Sigmoid colon (tissue), 4 donors: ENCODE measurements around the gene GYG2.
"Not testable (repeated sequence)": the region's sequence is repeated elsewhere in the genome, so short reads cannot be mapped to it uniquely, and the experiment has no call there.

Experiments used
- EP300 ChIP-seq, 4 donors: sonication (generic); formaldehyde crosslinking; IDR thresholded peaks; one replicate each; pipeline ENCODE4 v1.6.1; 2017; ENCODE audit warnings: antibody characterized with exemption in 4 of 4
- POLR2A ChIP-seq, 2 donors: fragments of 450-650 bp; IDR thresholded peaks; one replicate each; pipeline ENCODE4 v1.6.1; 2016; ENCODE audit warnings: antibody characterized with exemption in 2 of 2, mild to moderate bottlenecking in 2 of 2, moderate library complexity in 2 of 2
- POLR2AphosphoS5 ChIP-seq, 4 donors: sonication (generic); formaldehyde crosslinking; IDR thresholded peaks; one replicate each; pipeline ENCODE4 v1.6.1; 2017; ENCODE audit warnings: antibody characterized with exemption in 4 of 4
- TF ChIP-seq, protein P1 (sequence below), 4 experiments: fragments of 450-650 bp in 3 of 4; fragments of 200-600 bp in 1 of 4; IDR thresholded peaks; one replicate each; pipeline ENCODE4 v1.5.1; 2016 to 2019; ENCODE audit warnings: antibody characterized with exemption in 4 of 4, mild to moderate bottlenecking in 3 of 4, moderate library complexity in 2 of 4

DNA sequence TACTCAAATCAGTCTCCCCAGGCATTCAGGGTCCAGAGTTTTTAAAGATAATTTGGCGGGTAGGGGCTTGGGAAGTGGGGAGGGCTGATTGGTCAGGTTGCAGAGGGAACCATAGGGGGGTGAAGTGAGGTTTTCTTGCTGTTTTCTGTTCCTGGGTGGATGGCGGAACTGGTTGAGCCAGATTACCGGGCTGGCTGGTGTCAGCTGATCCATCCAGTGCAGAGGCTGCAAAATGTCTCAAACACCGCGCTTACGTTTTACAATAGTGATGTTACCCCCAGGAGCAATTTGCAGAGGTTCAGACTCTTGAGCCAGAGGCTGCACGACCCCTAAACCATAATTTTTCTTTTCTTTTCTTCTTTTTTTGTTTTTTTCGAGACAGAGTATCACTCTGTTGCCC, 25.2 kb upstream of the GYG2 start:
- TF ChIP-seq, protein P1, sequence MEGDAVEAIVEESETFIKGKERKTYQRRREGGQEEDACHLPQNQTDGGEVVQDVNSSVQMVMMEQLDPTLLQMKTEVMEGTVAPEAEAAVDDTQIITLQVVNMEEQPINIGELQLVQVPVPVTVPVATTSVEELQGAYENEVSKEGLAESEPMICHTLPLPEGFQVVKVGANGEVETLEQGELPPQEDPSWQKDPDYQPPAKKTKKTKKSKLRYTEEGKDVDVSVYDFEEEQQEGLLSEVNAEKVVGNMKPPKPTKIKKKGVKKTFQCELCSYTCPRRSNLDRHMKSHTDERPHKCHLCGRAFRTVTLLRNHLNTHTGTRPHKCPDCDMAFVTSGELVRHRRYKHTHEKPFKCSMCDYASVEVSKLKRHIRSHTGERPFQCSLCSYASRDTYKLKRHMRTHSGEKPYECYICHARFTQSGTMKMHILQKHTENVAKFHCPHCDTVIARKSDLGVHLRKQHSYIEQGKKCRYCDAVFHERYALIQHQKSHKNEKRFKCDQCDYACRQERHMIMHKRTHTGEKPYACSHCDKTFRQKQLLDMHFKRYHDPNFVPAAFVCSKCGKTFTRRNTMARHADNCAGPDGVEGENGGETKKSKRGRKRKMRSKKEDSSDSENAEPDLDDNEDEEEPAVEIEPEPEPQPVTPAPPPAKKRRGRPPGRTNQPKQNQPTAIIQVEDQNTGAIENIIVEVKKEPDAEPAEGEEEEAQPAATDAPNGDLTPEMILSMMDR (IDR thresholded peaks at IDR 0.05) = not testable (repeated sequence)
- not testable (repeated sequence) for TF ChIP-seq EP300, POLR2AphosphoS5, POLR2A (IDR thresholded peaks at IDR 0.05)
